ENCODE measurements around the gene ZNF143.

DNA sequence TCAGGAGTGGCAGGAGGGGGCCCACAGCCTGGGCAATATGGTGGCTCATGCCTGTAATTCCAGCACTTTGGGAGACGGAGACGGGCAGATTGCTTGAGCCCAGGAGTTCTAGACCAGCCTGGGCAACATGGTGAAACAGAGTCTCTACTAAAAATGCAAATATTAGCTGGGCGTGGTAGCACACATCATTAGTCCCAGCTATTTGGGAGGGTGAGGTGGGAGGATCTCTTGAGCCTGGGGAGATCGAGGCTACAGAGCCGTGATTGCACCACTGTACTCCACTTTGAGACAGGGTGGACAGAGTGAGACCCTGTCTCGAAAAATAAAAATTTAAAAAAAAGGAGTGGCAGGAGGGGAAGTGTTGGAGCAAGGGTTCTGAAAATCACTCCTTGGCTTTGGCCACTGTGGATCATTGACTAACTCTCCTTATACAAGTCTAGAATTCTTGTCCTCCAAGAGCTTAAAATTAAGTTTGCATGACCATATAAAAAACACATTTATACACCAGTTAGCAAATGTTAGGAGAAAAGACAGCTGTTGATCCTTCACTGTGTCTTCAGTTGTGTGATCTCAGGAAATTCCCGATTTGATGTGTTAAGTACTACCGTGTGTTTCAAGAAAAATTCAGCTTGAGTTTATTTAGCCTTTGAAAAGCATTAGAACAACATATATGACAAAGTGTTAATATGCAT, 110.4 kb downstream of the ZNF143 start:
- TF ChIP-seq FOXK2 (IDR thresholded peaks at IDR 0.05) (no peak), FOXA1 (IDR thresholded peaks at IDR 0.05) (no peak), BHLHE40 (IDR thresholded peaks at IDR 0.05; ENCODE audit: borderline replicate concordance) (no peak), SP1 (IDR thresholded peaks at IDR 0.05) (no peak), SUZ12 (IDR thresholded peaks at IDR 0.05) (no peak), LEF1 (IDR thresholded peaks at IDR 0.05; ENCODE audit: borderline replicate concordance) (no peak), ZNF384 (IDR thresholded peaks at IDR 0.05) (no peak)
- TF ChIP-seq, protein P1, sequence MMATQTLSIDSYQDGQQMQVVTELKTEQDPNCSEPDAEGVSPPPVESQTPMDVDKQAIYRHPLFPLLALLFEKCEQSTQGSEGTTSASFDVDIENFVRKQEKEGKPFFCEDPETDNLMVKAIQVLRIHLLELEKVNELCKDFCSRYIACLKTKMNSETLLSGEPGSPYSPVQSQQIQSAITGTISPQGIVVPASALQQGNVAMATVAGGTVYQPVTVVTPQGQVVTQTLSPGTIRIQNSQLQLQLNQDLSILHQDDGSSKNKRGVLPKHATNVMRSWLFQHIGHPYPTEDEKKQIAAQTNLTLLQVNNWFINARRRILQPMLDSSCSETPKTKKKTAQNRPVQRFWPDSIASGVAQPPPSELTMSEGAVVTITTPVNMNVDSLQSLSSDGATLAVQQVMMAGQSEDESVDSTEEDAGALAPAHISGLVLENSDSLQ (IDR thresholded peaks at IDR 0.05): no peak
